H1 (cell line): Measurements from ENCODE around the gene OR2V2.

Experiments used
- ATF3 ChIP-seq: IDR thresholded peaks from 2 replicates; pipeline ENCODE4 v1.6.1; 2011; ENCODE audit warnings: low read depth, mild to moderate bottlenecking, low read length; ENCODE audit not compliant: insufficient read depth
- CHD2 ChIP-seq: IDR thresholded peaks from 2 replicates; pipeline ENCODE4 v1.6.1; 2012; ENCODE audit warnings: low read length, improper control_type of control experiment
- CTCF ChIP-seq, 3 experiments: IDR thresholded peaks; 1 replicate in 2 of 3; 2 replicates in 1 of 3; pipeline versions ENCODE4 v1.5.1 to v1.6.1; 2011; ENCODE audit warnings: low read length in 3 of 3, mild to moderate bottlenecking in 3 of 3, inconsistent platforms in 2 of 3, low read depth in 1 of 3, moderate library complexity in 1 of 3; ENCODE audit not compliant: insufficient read depth in 1 of 3; ENCODE audit errors: control extremely low read depth in 1 of 3
- EZH2 ChIP-seq: fragments of 200-600 bp; sonication (generic); IDR thresholded peaks from 2 replicates; pipeline ENCODE4 v1.7.1; 2012; ENCODE audit warnings: low read depth, mild to moderate bottlenecking, moderate library complexity, low read length, inconsistent platforms; ENCODE audit not compliant: severe bottlenecking
- POLR2A ChIP-seq, 2 experiments: IDR thresholded peaks; 1 replicate in 1 of 2; 2 replicates in 1 of 2; pipeline ENCODE4 v1.6.1; 2011; ENCODE audit warnings: low read depth in 2 of 2, low read length in 2 of 2, mild to moderate bottlenecking in 2 of 2; ENCODE audit errors: control extremely low read depth in 1 of 2
- RFX5 ChIP-seq: IDR thresholded peaks from 2 replicates; pipeline ENCODE4 v1.6.1; 2011; ENCODE audit warnings: low read depth, low read length, improper control_type of control experiment, borderline replicate concordance
- SIX5 ChIP-seq: IDR thresholded peaks from 2 replicates; pipeline ENCODE4 v1.6.1; 2011; ENCODE audit warnings: mild to moderate bottlenecking, low read depth, low read length
- ZNF274 ChIP-seq: IDR thresholded peaks from 2 replicates; pipeline ENCODE4 v1.7.0; 2012; ENCODE audit warnings: low read length, borderline replicate concordance; ENCODE audit errors: extremely low read depth

GRCh38 chr5:181197326-181197951 is 50.1 kb downstream of the OR2V2 start:
- no peak for TF ChIP-seq EZH2
- TF ChIP-seq CTCF (IDR thresholded peaks at IDR 0.05; ENCODE audit: control extremely low read depth in 1 of 3, insufficient read depth in 1 of 3, low read depth in 1 of 3, low read length in 3 of 3): no peak
- TF ChIP-seq RFX5: no peak
- TF ChIP-seq POLR2A (IDR thresholded peaks at IDR 0.05; ENCODE audit: control extremely low read depth in 1 of 2, low read depth in 2 of 2, low read length in 2 of 2): no peak
- no peak for TF ChIP-seq CHD2
- TF ChIP-seq ATF3: no peak
- no peak for TF ChIP-seq ZNF274
- TF ChIP-seq SIX5: no peak
